HepG2 (cell line): ENCODE results near the gene FTSJ1. TPM values are rescaled to one million over a fixed set of nuclear protein-coding genes. Genes with fewer than 3 reads are reported as not detected.
A peak's percentile ranks its signal among the peaks of the same experiment; 100 is the strongest.

Experiments used
- CHCHD3 ChIP-seq: sonication (generic); formaldehyde crosslinking; IDR thresholded peaks from 2 replicates; pipeline ENCODE4 v1.8.0; 2022; ENCODE audit warnings: mild to moderate bottlenecking, missing genetic modification reagents, moderate library complexity
- MLLT10 ChIP-seq: sonication (generic); formaldehyde crosslinking; IDR thresholded peaks from 2 replicates; pipeline ENCODE4 v1.4.0; 2020; ENCODE audit warnings: missing genetic modification reagents
- MTA3 ChIP-seq: sonication (generic); formaldehyde crosslinking; IDR thresholded peaks from 2 replicates; pipeline ENCODE4 v1.4.0; 2020; ENCODE audit warnings: missing genetic modification reagents
- POLR2G ChIP-seq: fragments of 200-400 bp; formaldehyde crosslinking; IDR thresholded peaks from 2 replicates; pipeline ENCODE4 v1.6.1; 2018; ENCODE audit warnings: mild to moderate bottlenecking, low read depth, low read length, moderate library complexity
- XRCC5 ChIP-seq: fragments of 200-400 bp; formaldehyde crosslinking; optimal IDR thresholded peaks from 2 replicates; pipeline ENCODE3; 2017; ENCODE audit warnings: mild to moderate bottlenecking, low read length
- ZMAT3 ChIP-seq: sonication (generic); formaldehyde crosslinking; conservative IDR thresholded peaks from 2 replicates; pipeline ENCODE4 v1.7.0; 2021; ENCODE audit warnings: missing genetic modification reagents
- ZNF335 ChIP-seq: sonication (generic); formaldehyde crosslinking; IDR thresholded peaks from 2 replicates; pipeline ENCODE4 v1.4.0; 2020; ENCODE audit warnings: missing genetic modification reagents
- ZNF496 ChIP-seq: sonication (generic); formaldehyde crosslinking; IDR thresholded peaks from 2 replicates; pipeline ENCODE4 v1.8.1; 2023; ENCODE audit warnings: mild to moderate bottlenecking, moderate library complexity, missing genetic modification reagents; ENCODE audit not compliant: insufficient replicate concordance
- polyA plus RNA-seq, 8 experiments: library from polyadenylated mRNA; depleted of rRNA in 3 of 8; stranded (reverse) in 7 of 8; unstranded in 1 of 8; fragments of >200 nt; fragmentation: Illumina TruSeq in 4 of 8; extraction: Trizol in 4 of 8; gene quantifications; 2 replicates each; pipeline versions ENCODE4 v1.2.1 to v1.2.3, GENCODE V29; 2011 to 2016; ENCODE audit warnings: low read depth in 4 of 8, missing spikeins in 1 of 8, mixed read lengths in 1 of 8; ENCODE audit not compliant: insufficient read depth in 1 of 8
- total RNA-seq, 5 experiments: library from RNA; depleted of rRNA; stranded (reverse); fragments of >200 nt; fragmentation: Illumina TruSeq; extraction: Trizol; gene quantifications; 2 replicates each; pipeline ENCODE4 v1.2.3, GENCODE V29; 2016; ENCODE audit warnings: low read depth in 1 of 5
- TF ChIP-seq, protein P1 (sequence below): sonication (generic); formaldehyde crosslinking; IDR thresholded peaks from 2 replicates; pipeline ENCODE4 v1.9.0; 2021; ENCODE audit warnings: missing genetic modification reagents, mild to moderate bottlenecking, borderline replicate concordance
- TF ChIP-seq, protein P2 (sequence below): IDR thresholded peaks from 2 replicates; pipeline ENCODE4 v1.4.0; 2020; ENCODE audit warnings: mild to moderate bottlenecking, missing genetic modification reagents
- TF ChIP-seq, protein P3 (sequence below): sonication (generic); formaldehyde crosslinking; IDR thresholded peaks from 2 replicates; pipeline ENCODE4 v1.4.0; 2020; ENCODE audit warnings: low read depth, mild to moderate bottlenecking, missing genetic modification reagents
- TF ChIP-seq, protein P4 (sequence below): sonication (generic); formaldehyde crosslinking; IDR thresholded peaks from 2 replicates; pipeline ENCODE4 v1.4.0; 2020; ENCODE audit warnings: missing genetic modification reagents
- TF ChIP-seq, protein P5 (sequence below): sonication (generic); formaldehyde crosslinking; IDR thresholded peaks from 2 replicates; pipeline ENCODE4 v1.5.0; 2020; ENCODE audit warnings: mild to moderate bottlenecking, missing genetic modification reagents
- TF ChIP-seq, protein P6 (sequence below): sonication (generic); formaldehyde crosslinking; conservative IDR thresholded peaks from 2 replicates; pipeline ENCODE4 v1.4.0; 2020; ENCODE audit warnings: missing genetic modification reagents
- TF ChIP-seq, protein P7 (sequence below): sonication (generic); formaldehyde crosslinking; IDR thresholded peaks from 2 replicates; pipeline ENCODE4 v1.9.0; 2021; ENCODE audit warnings: missing genetic modification reagents, borderline replicate concordance

Gene FTSJ1
- total and polyA plus RNA-seq, 2 of the 13 experiments (the other 11 are each of a cell fraction or from before 2014, with no cell fraction given) = 30.3 to 37.9 TPM

DNA sequence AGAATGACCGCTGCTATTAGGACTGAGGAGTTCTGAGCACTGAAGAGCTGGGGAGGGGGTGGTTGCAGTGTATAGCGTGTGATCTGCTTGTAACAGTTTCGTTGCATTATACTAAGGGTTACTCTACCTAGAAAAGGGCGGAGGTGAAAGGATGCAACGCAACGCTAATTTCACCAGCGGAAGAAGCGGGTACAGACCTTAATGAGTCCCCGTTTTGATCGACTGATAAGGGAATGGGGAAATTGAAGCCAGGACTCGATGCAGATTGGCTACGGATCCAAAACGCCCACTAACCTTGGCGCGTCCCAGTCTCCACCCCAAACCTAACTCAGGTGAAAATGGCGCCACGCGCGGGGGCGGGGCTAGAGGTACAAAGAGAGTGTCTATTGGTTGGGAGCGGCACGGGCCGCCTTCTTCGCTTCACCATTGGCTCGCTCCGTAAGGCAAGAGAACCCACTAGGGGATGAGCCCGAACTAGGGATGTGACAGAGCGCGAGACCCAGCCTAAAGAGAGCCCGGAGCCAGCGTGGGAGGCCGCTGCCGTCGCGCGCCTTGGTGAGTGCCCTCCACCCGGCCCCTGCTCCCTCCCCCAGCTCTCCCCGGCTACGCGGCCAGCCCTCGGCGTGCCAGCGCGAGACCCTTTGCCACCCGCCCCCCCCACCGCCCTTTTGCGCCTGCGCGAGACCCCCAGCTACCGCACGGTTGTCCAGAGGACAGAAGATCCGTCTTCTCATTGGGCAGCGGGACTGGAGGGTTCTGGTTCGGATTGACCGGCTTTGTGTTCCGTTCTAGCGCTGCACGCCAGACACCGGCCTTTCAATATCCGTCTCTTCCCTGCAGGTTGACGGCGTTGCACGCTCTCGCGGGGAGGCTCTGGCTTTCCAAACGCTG, 45.6 kb downstream of the FTSJ1 start, which contains the start of gene EBP (continued):
- TF ChIP-seq, protein P1, sequence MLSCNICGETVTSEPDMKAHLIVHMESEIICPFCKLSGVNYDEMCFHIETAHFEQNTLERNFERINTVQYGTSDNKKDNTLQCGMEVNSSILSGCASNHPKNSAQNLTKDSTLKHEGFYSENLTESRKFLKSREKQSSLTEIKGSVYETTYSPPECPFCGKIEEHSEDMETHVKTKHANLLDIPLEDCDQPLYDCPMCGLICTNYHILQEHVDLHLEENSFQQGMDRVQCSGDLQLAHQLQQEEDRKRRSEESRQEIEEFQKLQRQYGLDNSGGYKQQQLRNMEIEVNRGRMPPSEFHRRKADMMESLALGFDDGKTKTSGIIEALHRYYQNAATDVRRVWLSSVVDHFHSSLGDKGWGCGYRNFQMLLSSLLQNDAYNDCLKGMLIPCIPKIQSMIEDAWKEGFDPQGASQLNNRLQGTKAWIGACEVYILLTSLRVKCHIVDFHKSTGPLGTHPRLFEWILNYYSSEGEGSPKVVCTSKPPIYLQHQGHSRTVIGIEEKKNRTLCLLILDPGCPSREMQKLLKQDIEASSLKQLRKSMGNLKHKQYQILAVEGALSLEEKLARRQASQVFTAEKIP (CRISPR knock-in tag) = no peak
- TF ChIP-seq, protein P2, sequence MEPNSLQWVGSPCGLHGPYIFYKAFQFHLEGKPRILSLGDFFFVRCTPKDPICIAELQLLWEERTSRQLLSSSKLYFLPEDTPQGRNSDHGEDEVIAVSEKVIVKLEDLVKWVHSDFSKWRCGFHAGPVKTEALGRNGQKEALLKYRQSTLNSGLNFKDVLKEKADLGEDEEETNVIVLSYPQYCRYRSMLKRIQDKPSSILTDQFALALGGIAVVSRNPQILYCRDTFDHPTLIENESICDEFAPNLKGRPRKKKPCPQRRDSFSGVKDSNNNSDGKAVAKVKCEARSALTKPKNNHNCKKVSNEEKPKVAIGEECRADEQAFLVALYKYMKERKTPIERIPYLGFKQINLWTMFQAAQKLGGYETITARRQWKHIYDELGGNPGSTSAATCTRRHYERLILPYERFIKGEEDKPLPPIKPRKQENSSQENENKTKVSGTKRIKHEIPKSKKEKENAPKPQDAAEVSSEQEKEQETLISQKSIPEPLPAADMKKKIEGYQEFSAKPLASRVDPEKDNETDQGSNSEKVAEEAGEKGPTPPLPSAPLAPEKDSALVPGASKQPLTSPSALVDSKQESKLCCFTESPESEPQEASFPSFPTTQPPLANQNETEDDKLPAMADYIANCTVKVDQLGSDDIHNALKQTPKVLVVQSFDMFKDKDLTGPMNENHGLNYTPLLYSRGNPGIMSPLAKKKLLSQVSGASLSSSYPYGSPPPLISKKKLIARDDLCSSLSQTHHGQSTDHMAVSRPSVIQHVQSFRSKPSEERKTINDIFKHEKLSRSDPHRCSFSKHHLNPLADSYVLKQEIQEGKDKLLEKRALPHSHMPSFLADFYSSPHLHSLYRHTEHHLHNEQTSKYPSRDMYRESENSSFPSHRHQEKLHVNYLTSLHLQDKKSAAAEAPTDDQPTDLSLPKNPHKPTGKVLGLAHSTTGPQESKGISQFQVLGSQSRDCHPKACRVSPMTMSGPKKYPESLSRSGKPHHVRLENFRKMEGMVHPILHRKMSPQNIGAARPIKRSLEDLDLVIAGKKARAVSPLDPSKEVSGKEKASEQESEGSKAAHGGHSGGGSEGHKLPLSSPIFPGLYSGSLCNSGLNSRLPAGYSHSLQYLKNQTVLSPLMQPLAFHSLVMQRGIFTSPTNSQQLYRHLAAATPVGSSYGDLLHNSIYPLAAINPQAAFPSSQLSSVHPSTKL (CRISPR knock-in tag) = no peak
- peak; percentile 65 for TF ChIP-seq POLR2G
- no peak for TF ChIP-seq MTA3 (CRISPR knock-in tag)
- TF ChIP-seq ZNF496 (CRISPR knock-in tag) = no peak
- 0 out of 2 replicates have a peak, but pooled peaks have one; percentile 16 for TF ChIP-seq ZMAT3 (CRISPR knock-in tag)
- no peak for TF ChIP-seq ZNF335 (CRISPR knock-in tag)
- no peak for TF ChIP-seq MLLT10
- TF ChIP-seq CHCHD3 = no peak
- TF ChIP-seq XRCC5 = no peak
- TF ChIP-seq, protein P3, sequence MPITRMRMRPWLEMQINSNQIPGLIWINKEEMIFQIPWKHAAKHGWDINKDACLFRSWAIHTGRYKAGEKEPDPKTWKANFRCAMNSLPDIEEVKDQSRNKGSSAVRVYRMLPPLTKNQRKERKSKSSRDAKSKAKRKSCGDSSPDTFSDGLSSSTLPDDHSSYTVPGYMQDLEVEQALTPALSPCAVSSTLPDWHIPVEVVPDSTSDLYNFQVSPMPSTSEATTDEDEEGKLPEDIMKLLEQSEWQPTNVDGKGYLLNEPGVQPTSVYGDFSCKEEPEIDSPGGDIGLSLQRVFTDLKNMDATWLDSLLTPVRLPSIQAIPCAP (CRISPR knock-in tag) = no peak
- TF ChIP-seq, protein P4, sequence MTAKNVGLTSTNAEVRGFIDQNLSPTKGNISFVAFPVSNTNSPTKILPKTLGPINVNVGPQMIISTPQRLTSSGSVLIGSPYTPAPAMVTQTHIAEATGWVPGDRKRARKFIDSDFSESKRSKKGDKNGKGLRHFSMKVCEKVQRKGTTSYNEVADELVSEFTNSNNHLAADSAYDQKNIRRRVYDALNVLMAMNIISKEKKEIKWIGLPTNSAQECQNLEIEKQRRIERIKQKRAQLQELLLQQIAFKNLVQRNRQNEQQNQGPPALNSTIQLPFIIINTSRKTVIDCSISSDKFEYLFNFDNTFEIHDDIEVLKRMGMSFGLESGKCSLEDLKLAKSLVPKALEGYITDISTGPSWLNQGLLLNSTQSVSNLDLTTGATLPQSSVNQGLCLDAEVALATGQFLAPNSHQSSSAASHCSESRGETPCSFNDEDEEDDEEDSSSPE (CRISPR knock-in tag) = peak; percentile 89
- TF ChIP-seq, protein P5, sequence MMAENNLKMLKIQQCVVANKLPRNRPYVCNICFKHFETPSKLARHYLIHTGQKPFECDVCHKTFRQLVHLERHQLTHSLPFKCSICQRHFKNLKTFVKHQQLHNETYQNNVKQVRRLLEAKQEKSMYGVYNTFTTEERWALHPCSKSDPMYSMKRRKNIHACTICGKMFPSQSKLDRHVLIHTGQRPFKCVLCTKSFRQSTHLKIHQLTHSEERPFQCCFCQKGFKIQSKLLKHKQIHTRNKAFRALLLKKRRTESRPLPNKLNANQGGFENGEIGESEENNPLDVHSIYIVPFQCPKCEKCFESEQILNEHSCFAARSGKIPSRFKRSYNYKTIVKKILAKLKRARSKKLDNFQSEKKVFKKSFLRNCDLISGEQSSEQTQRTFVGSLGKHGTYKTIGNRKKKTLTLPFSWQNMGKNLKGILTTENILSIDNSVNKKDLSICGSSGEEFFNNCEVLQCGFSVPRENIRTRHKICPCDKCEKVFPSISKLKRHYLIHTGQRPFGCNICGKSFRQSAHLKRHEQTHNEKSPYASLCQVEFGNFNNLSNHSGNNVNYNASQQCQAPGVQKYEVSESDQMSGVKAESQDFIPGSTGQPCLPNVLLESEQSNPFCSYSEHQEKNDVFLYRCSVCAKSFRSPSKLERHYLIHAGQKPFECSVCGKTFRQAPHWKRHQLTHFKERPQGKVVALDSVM (CRISPR knock-in tag) = no peak
- TF ChIP-seq, protein P6, sequence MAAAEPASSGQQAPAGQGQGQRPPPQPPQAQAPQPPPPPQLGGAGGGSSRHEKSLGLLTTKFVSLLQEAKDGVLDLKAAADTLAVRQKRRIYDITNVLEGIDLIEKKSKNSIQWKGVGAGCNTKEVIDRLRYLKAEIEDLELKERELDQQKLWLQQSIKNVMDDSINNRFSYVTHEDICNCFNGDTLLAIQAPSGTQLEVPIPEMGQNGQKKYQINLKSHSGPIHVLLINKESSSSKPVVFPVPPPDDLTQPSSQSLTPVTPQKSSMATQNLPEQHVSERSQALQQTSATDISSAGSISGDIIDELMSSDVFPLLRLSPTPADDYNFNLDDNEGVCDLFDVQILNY (CRISPR knock-in tag) = 0 out of 2 replicates have a peak, but pooled peaks have one; percentile 48
- TF ChIP-seq, protein P7, sequence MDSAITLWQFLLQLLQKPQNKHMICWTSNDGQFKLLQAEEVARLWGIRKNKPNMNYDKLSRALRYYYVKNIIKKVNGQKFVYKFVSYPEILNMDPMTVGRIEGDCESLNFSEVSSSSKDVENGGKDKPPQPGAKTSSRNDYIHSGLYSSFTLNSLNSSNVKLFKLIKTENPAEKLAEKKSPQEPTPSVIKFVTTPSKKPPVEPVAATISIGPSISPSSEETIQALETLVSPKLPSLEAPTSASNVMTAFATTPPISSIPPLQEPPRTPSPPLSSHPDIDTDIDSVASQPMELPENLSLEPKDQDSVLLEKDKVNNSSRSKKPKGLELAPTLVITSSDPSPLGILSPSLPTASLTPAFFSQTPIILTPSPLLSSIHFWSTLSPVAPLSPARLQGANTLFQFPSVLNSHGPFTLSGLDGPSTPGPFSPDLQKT = no peak
